HL-60 (cell line): ENCODE data around the gene TRPM2.

Experiments
- DNase-seq, 2 experiments: peaks; one replicate each; pipeline ENCODE4 v3.0.0-alpha.2; 2010 to 2020; ENCODE audit warnings: low read depth in 1 of 2, low spot score in 1 of 2
- H3K27ac ChIP-seq: fragments of 250-450 bp; sonication (Bioruptor Pico); replicated peaks from 2 replicates; pipeline ENCODE4 v1.5.1; 2020; ENCODE audit warnings: mild to moderate bottlenecking, moderate library complexity
- H3K27me3 ChIP-seq: fragments of 250-450 bp; sonication (Bioruptor Pico); 2 replicates; pipeline ENCODE4 v1.5.1; 2021; ENCODE audit warnings: mild to moderate bottlenecking, moderate library complexity; ENCODE audit not compliant: insufficient read depth, poor library complexity, severe bottlenecking
- H3K4me3 ChIP-seq: replicated peaks from 2 replicates; pipeline ENCODE4 v1.5.1; 2011; ENCODE audit warnings: mild to moderate bottlenecking, control low read depth, low read length; ENCODE audit not compliant: insufficient read depth
- CTCF ChIP-seq: IDR thresholded peaks from one replicate; pipeline ENCODE4 v1.5.1; 2011; ENCODE audit warnings: low read length, control low read depth, inconsistent platforms; ENCODE audit not compliant: insufficient read depth
- GABPA ChIP-seq: IDR thresholded peaks from 2 replicates; pipeline ENCODE4 v1.6.1; 2012; ENCODE audit warnings: low read depth
- POLR2AphosphoS5 ChIP-seq: IDR thresholded peaks from 2 replicates; pipeline ENCODE4 v1.6.1; 2012; ENCODE audit warnings: low read depth
- REST ChIP-seq: IDR thresholded peaks from 2 replicates; pipeline ENCODE4 v1.6.1; 2012; ENCODE audit warnings: low read depth; ENCODE audit not compliant: insufficient replicate concordance
- SPI1 ChIP-seq: IDR thresholded peaks from 2 replicates; pipeline ENCODE4 v1.6.1; 2012; ENCODE audit warnings: low read depth, mild to moderate bottlenecking, borderline replicate concordance

TRPM2 gene

GRCh38 chr21:44329971-44330681, 23.3 kb upstream of the TRPM2 start:
- Histone ChIP-seq H3K27me3 (no peaks in the 10 kb centered on the region), H3K27ac (no peak overlapping the region), H3K4me3 (no peak overlapping the region)
- TF ChIP-seq SPI1: no peak
- no peak for TF ChIP-seq REST
- no peak for TF ChIP-seq CTCF
- TF ChIP-seq POLR2AphosphoS5: no peak; the same call in 1 of the 2 replicates
- no peak for TF ChIP-seq GABPA
- DNase-seq: no peak

- H3K4me3 ChIP-seq: no peak overlapping the region
- no peak overlapping the region for H3K27ac ChIP-seq
- H3K27me3 ChIP-seq: no peaks in the 10 kb centered on the region
- DNase-seq: no peak
- TF ChIP-seq GABPA: no peak
- TF ChIP-seq CTCF: no peak
- no peak for TF ChIP-seq REST
- no peak for TF ChIP-seq SPI1
- TF ChIP-seq POLR2AphosphoS5: no peak
These were observed 22.7 kb upstream of the TRPM2 start for GRCh38 chr21:44330698-44331097.

GRCh38 chr21:44331209-44331608, 22.2 kb upstream of the TRPM2 start:
- TF ChIP-seq SPI1: no peak
- TF ChIP-seq REST: no peak
- no peak for TF ChIP-seq POLR2AphosphoS5
- no peak for TF ChIP-seq CTCF
- no peak for TF ChIP-seq GABPA
- H3K4me3 ChIP-seq: no peak overlapping the region
- no peaks in the 10 kb centered on the region for H3K27me3 ChIP-seq
- DNase-seq: no peak
- no peak overlapping the region for H3K27ac ChIP-seq
